ENCODE data around the gene CAMSAP1. TPM values are rescaled to one million over a fixed set of nuclear protein-coding genes. Genes with fewer than 3 reads are reported as not detected.

Gene CAMSAP1
- total RNA-seq, 1 donor from 2014 or later = 62.4 TPM

DNA sequence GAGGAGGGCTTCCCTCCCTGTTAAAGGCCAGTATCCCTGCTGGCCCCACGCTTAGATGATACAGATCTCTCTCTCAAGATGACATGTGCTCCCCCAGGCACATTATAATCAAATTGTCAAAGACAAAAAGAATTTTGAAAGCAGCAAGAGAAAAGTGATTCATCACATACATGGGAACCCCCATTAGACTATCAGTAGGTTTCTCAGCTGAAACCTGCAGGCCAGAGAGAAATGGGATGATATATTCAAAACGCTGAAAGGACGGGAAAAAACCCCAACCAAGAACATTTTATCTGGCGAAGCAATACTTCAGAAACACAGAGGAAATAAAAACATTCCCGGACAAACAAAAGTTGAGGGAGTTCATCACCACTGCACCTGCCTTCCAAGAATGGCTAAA is 78.7 kb downstream of the CAMSAP1 start:
- no peak overlapping the region for H3K27ac Mint-ChIP-seq
- H3K4me1 Mint-ChIP-seq = peaks cover 3% of the 10 kb centered on the region
- peaks cover 44% of the 10 kb centered on the region for H3K36me3 Mint-ChIP-seq

DNA sequence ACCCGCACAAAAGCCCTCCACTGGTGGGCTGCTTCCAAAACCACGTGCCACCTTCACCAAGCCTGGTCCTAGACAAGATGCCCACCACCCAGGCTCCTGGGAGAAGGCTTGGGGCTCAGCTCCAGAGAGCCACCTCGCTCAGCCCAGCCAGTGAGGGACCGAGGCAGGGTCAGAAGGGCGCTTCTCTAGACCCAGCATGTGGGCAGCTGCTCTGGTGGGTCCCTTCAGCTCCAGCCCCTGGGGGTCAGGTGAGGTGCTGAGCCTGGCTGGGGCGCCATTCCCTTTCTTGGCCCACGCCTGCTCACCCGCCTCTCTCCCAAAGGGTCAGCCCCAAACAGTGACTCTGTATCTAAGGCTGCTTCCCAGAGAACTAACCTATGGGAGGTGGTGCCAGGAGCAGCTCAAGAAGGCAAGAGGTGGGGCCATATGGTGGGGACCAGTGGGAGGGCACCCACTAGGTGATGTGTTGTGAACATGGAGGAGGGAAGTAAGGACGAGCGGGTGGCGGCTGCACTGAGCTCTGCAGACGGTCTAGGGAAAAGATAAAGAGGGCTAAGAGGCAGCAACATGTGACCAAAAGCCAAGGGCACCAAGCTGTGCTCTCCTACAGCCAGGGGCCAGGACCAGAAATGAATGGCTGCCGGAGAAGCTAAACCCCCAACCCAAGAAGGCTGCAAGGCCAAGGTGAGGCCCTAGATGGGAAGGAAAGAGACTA is 79.3 kb downstream of the CAMSAP1 start:
- Mint-ChIP-seq H3K27me3 (ENCODE audit: low read depth) (no peaks in the 10 kb centered on the region), H3K36me3 (peaks cover 43% of the 10 kb centered on the region), H3K4me3 (no peak overlapping the region), H3K4me1 (peaks cover 3% of the 10 kb centered on the region), H3K27ac (no peak overlapping the region), H3K9me3 (peaks cover 16% of the 10 kb centered on the region)
- no peak for DNase-seq (ENCODE audit: low spot score in 2 of 2, unreplicated experiment in 2 of 2)
- TF ChIP-seq, protein P1, sequence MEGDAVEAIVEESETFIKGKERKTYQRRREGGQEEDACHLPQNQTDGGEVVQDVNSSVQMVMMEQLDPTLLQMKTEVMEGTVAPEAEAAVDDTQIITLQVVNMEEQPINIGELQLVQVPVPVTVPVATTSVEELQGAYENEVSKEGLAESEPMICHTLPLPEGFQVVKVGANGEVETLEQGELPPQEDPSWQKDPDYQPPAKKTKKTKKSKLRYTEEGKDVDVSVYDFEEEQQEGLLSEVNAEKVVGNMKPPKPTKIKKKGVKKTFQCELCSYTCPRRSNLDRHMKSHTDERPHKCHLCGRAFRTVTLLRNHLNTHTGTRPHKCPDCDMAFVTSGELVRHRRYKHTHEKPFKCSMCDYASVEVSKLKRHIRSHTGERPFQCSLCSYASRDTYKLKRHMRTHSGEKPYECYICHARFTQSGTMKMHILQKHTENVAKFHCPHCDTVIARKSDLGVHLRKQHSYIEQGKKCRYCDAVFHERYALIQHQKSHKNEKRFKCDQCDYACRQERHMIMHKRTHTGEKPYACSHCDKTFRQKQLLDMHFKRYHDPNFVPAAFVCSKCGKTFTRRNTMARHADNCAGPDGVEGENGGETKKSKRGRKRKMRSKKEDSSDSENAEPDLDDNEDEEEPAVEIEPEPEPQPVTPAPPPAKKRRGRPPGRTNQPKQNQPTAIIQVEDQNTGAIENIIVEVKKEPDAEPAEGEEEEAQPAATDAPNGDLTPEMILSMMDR (IDR thresholded peaks at IDR 0.05; ENCODE audit: unreplicated experiment) = no peak

More for the DNA sequence above, 78.7 kb downstream of the CAMSAP1 start:
- no peak overlapping the region for H3K4me3 Mint-ChIP-seq
- no peaks in the 10 kb centered on the region for H3K27me3 Mint-ChIP-seq (ENCODE audit: low read depth)
- TF ChIP-seq, protein P1 (IDR thresholded peaks at IDR 0.05; ENCODE audit: unreplicated experiment) = no peak
- peaks cover 16% of the 10 kb centered on the region for H3K9me3 Mint-ChIP-seq
- no peak for DNase-seq (ENCODE audit: low spot score in 2 of 2, unreplicated experiment in 2 of 2)

DNA sequence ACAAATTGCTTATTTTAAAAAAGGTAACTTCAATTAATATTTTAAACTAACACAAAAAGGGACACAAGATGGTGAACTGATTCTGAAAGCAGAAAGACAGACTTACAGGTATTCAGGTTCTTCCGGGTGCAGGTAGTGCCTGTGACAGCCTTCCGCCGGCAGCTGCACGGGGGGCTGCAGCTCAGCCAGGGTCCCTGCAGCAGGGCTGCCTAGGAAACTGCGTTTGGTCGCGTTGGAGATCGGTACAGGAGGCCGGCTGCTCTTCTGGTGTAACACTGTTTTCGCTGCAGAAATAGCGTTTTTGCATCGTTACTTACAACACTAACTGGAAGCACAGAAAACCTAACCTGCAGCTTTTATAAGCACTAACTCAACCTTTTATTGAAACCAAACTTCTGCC is 80.0 kb downstream of the CAMSAP1 start:
- TF ChIP-seq, protein P1 (IDR thresholded peaks at IDR 0.05; ENCODE audit: unreplicated experiment) = no peak
- Mint-ChIP-seq H3K9me3 (peaks cover 16% of the 10 kb centered on the region), H3K27me3 (ENCODE audit: low read depth) (no peaks in the 10 kb centered on the region), H3K4me1 (peaks cover 3% of the 10 kb centered on the region), H3K27ac (no peak overlapping the region), H3K4me3 (no peak overlapping the region), H3K36me3 (peaks cover 50% of the 10 kb centered on the region)
- no peak for DNase-seq (ENCODE audit: low spot score in 2 of 2, unreplicated experiment in 2 of 2)

DNA sequence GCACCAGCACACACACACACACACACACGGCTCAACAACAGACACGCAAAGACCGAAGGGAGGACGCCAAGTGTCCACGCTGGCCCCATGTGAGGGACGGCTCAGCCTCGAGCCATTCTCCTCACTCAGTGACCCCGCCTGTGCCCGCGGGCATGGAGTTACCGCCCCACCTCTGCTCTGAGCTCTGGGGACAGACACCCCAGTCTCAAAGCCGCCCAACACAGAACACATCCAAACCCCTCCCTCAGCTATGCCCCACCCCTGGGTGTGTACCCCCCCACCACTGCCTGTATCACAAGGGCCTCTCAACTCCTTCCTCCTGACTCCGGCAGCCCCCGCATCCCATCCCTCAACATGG is 81.2 kb downstream of the CAMSAP1 start:
- Mint-ChIP-seq H3K27me3 (ENCODE audit: low read depth) (no peaks in the 10 kb centered on the region), H3K9me3 (peaks cover 16% of the 10 kb centered on the region), H3K27ac (no peak overlapping the region), H3K4me3 (no peak overlapping the region), H3K36me3 (peaks cover 61% of the 10 kb centered on the region), H3K4me1 (peaks cover 3% of the 10 kb centered on the region)
- DNase-seq (ENCODE audit: low spot score in 2 of 2, unreplicated experiment in 2 of 2) = no peak
- TF ChIP-seq, protein P1 (IDR thresholded peaks at IDR 0.05; ENCODE audit: unreplicated experiment) = no peak

DNA sequence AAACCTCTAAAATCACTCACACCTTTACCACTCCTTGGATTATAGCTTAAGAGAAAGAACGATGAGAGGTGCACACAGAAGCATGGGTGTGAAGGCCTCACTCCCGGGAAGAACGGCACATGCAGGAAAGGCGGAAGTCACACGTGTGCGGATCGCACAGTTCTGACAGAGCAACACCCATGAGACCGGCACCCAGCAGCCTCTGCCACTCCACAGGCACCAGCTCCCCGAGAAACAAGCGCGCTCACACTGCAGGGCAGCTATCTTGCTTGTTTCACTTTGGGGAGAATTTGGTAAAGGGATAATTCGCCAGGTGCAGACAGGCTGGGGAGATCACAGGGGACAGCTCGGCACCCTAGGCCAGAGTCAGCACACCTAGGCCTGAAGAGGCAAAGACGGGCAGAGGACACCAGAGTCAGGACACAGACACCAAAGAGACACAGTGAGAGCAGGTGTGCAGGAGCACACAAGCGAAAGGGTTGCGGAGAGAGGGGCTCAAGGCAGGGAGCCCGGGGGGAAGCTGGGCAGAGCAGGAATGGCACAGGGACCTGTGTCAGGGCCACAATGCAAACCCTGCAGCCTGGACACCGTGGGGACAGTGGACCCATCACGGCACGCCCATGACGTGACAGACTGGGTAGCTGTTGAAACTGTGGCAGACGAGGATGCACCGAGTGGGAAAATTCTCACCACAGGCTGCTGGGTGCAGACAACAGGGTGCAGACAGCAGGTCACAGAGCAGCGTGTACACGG is 81.7 kb downstream of the CAMSAP1 start:
- Mint-ChIP-seq H3K27ac (no peak overlapping the region), H3K4me3 (no peak overlapping the region), H3K27me3 (ENCODE audit: low read depth) (no peaks in the 10 kb centered on the region), H3K9me3 (peaks cover 15% of the 10 kb centered on the region), H3K36me3 (peaks cover 64% of the 10 kb centered on the region), H3K4me1 (peaks cover 3% of the 10 kb centered on the region)
- DNase-seq (ENCODE audit: low spot score in 2 of 2, unreplicated experiment in 2 of 2) = no peak
- TF ChIP-seq, protein P1 (IDR thresholded peaks at IDR 0.05; ENCODE audit: unreplicated experiment) = no peak
